ENCODE results near the gene RASA3.

Gene RASA3

DNA sequence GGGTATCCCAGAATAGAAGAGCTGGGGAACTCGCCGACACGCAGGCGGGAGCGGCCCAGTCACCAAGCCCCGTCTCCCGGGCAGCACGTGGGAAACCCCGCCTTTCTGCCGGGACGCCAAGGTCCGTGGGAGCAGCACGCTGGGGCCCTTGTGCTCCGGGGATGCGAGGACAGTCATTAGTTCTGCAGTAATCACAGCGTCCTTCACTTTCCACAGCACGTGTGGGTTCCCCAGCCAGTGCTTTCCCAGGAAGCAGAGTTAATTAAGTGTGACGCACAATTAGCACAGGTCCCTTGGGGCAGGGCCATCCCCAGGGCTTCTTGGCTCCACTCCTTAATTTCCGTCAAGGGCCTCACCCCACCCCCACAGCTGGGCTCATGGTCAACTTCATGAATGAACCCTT, 94.2 kb downstream of the RASA3 start:
- DNase-seq (ENCODE audit: low read depth, low spot score): no peak
- in situ Hi-C loops (cut with HindIII; ENCODE audit: low sequenced_read_pairs): no loop called here
- TF ChIP-seq, protein P1, sequence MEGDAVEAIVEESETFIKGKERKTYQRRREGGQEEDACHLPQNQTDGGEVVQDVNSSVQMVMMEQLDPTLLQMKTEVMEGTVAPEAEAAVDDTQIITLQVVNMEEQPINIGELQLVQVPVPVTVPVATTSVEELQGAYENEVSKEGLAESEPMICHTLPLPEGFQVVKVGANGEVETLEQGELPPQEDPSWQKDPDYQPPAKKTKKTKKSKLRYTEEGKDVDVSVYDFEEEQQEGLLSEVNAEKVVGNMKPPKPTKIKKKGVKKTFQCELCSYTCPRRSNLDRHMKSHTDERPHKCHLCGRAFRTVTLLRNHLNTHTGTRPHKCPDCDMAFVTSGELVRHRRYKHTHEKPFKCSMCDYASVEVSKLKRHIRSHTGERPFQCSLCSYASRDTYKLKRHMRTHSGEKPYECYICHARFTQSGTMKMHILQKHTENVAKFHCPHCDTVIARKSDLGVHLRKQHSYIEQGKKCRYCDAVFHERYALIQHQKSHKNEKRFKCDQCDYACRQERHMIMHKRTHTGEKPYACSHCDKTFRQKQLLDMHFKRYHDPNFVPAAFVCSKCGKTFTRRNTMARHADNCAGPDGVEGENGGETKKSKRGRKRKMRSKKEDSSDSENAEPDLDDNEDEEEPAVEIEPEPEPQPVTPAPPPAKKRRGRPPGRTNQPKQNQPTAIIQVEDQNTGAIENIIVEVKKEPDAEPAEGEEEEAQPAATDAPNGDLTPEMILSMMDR (IDR thresholded peaks at IDR 0.05; ENCODE audit: low read depth, low read length): no peak
- no peak overlapping the region for H3K4me3 ChIP-seq (ENCODE audit: low read depth, low read length)

- TF ChIP-seq, protein P1 (IDR thresholded peaks at IDR 0.05; ENCODE audit: low read depth, low read length): no peak
- in situ Hi-C loops (cut with HindIII; ENCODE audit: low sequenced_read_pairs): no loop called here
- DNase-seq (ENCODE audit: low read depth, low spot score): no peak
- H3K4me3 ChIP-seq (ENCODE audit: low read depth, low read length): no peak overlapping the region
Measured at GRCh38 chr13:114037674-114038073, 94.7 kb downstream of the RASA3 start.

- TF ChIP-seq, protein P1 (IDR thresholded peaks at IDR 0.05; ENCODE audit: low read depth, low read length): no peak
- peak; percentile 72 for DNase-seq (ENCODE audit: low read depth, low spot score)
- in situ Hi-C loops (cut with HindIII; ENCODE audit: low sequenced_read_pairs): no loop called here
- no peak overlapping the region for H3K4me3 ChIP-seq (ENCODE audit: low read depth, low read length)
Measured at GRCh38 chr13:114035583-114036531, 96.6 kb downstream of the RASA3 start.

DNA sequence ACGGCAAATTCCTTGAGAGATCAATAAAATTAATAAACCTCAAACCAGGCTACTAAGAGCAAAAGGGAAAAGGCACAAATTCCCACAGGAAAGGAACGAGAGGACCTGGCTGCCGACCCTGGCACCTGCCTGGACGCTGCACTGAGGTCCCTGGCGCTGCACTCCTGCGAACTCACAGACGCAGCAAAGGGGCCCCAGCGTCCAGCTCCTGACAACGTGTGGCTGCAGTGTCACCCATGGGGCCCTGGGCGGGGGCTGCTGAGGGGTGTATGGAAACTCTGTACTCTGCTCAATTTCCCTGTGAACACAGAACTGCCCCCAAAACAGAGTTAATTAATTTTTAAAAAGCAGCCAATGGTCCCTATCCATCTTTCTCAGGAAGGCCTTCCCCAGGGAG, 97.2 kb downstream of the RASA3 start:
- in situ Hi-C loops (cut with HindIII; ENCODE audit: low sequenced_read_pairs): no loop called here
- no peak overlapping the region for H3K4me3 ChIP-seq (ENCODE audit: low read depth, low read length)
- no peak for DNase-seq (ENCODE audit: low read depth, low spot score)

GRCh38 chr13:114034481-114034891, 97.9 kb downstream of the RASA3 start:
- TF ChIP-seq, protein P1 (IDR thresholded peaks at IDR 0.05; ENCODE audit: low read depth, low read length): no peak
- in situ Hi-C loops (cut with HindIII; ENCODE audit: low sequenced_read_pairs): no loop called here
- no peak overlapping the region for H3K4me3 ChIP-seq (ENCODE audit: low read depth, low read length)
- DNase-seq (ENCODE audit: low read depth, low spot score): peak; percentile 53

More for the DNA sequence above, 97.2 kb downstream of the RASA3 start:
- TF ChIP-seq, protein P1 (IDR thresholded peaks at IDR 0.05; ENCODE audit: low read depth, low read length): no peak

DNA sequence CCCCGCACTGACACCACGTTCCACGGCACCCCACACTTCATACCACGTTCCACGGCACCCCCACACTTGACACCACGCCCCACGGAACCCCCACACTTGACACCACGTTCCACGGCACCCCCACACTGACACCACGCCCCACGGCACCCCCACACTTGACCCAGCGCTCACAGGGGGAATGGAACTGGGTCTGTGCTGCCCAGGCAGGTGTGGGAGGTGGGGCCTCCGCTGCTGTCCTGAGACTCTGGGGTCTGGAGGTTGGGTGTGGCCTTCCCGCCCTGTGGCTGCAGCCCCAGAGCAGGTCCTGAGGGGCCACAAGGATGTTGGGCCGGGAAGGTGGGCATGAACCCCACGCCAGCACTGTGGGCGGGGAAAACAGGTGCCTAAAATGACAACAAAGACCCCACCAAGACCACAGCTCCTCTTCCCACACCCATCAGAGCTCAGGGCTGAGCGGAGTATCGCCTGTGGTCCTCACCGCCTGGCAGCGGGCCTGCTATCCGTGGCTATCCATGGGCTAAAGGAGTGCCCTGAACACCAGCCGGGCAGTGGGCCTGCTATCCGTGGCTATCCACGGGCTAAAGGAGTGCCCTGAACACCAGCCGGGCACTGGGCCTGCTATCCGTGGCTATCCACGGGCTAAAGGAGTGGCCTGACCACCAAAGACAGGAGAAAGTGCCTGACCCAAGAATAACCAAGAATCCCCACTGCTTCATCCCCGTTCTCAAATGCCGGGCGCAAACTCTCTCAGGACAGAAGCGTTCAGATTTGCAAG, 98.7 kb downstream of the RASA3 start:
- in situ Hi-C loops (cut with HindIII; ENCODE audit: low sequenced_read_pairs): no loop called here
- no peak overlapping the region for H3K4me3 ChIP-seq (ENCODE audit: low read depth, low read length)
- TF ChIP-seq, protein P1 (IDR thresholded peaks at IDR 0.05; ENCODE audit: low read depth, low read length): no peak
- no peak for DNase-seq (ENCODE audit: low read depth, low spot score)

Measured in astrocyte of the spinal cord (primary cell).